ENCODE data around the gene SYT8. TPM values are rescaled to one million over a fixed set of nuclear protein-coding genes. Genes with fewer than 3 reads are reported as not detected.
A peak's percentile ranks its signal among the peaks of the same experiment; 100 is the strongest.

The SYT8 gene
- total RNA-seq, 1 donor from 2014 or later = not detected

- Mint-ChIP-seq H3K4me3 (no peak overlapping the region), H3K4me1 (ENCODE audit: low read depth) (peaks cover 63% of the 10 kb centered on the region), H3K27me3 (ENCODE audit: insufficient read depth) (peaks cover 2% of the 10 kb centered on the region), H3K27ac (peak overlapping the region; percentile 56), H3K36me3 (ENCODE audit: low read depth) (no peaks in the 10 kb centered on the region), H3K9me3 (no peaks in the 10 kb centered on the region)
- no peak for DNase-seq (ENCODE audit: low spot score)
- intact Hi-C loops (cut with micrococcal nuclease) = no loop called here
These were observed 11.7 kb downstream of the SYT8 start for GRCh38 chr11:1846453-1846932.

- Mint-ChIP-seq H3K4me3 (no peak overlapping the region), H3K9me3 (no peaks in the 10 kb centered on the region), H3K27ac (peak overlapping the region; percentile 62), H3K36me3 (ENCODE audit: low read depth) (no peaks in the 10 kb centered on the region), H3K4me1 (ENCODE audit: low read depth) (peaks cover 70% of the 10 kb centered on the region), H3K27me3 (ENCODE audit: insufficient read depth) (peaks cover 2% of the 10 kb centered on the region)
- no peak for DNase-seq (ENCODE audit: low spot score)
- intact Hi-C loops (cut with micrococcal nuclease) = no loop called here
These were observed 12.4 kb downstream of the SYT8 start for GRCh38 chr11:1847006-1847735.

GRCh38 chr11:1847926-1848639 lies 13.3 kb downstream of the SYT8 start:
- Mint-ChIP-seq H3K27ac (peak overlapping the region; percentile 46), H3K4me1 (ENCODE audit: low read depth) (peaks cover 78% of the 10 kb centered on the region), H3K36me3 (ENCODE audit: low read depth) (peaks cover 3% of the 10 kb centered on the region), H3K9me3 (no peaks in the 10 kb centered on the region), H3K27me3 (ENCODE audit: insufficient read depth) (peaks cover 2% of the 10 kb centered on the region), H3K4me3 (no peak overlapping the region)
- intact Hi-C loops (cut with micrococcal nuclease) = no loop called here
- no peak for DNase-seq (ENCODE audit: low spot score)

- no peak for DNase-seq (ENCODE audit: low spot score)
- Mint-ChIP-seq H3K36me3 (ENCODE audit: low read depth) (peaks cover 3% of the 10 kb centered on the region), H3K4me1 (ENCODE audit: low read depth) (peaks cover 78% of the 10 kb centered on the region), H3K4me3 (no peak overlapping the region), H3K9me3 (no peaks in the 10 kb centered on the region), H3K27ac (peak overlapping the region; percentile 6), H3K27me3 (ENCODE audit: insufficient read depth) (peaks cover 2% of the 10 kb centered on the region)
- intact Hi-C loops (cut with micrococcal nuclease) = no loop called here
These were observed 14.0 kb downstream of the SYT8 start for GRCh38 chr11:1848640-1849430.

- Mint-ChIP-seq H3K4me3 (peak overlapping the region; percentile 98), H3K27me3 (ENCODE audit: insufficient read depth) (peaks cover 2% of the 10 kb centered on the region), H3K4me1 (ENCODE audit: low read depth) (peaks cover 61% of the 10 kb centered on the region), H3K27ac (peak overlapping the region; percentile 99), H3K36me3 (ENCODE audit: low read depth) (peaks cover 7% of the 10 kb centered on the region), H3K9me3 (no peaks in the 10 kb centered on the region)
- intact Hi-C loops (cut with micrococcal nuclease) = loop anchor here (1.0 to 10.0 kb wide), 8 partner anchors 13 to 1143 kb away; partner anchors contain the start of genes CD81, CTSD, NAP1L4 and TNNI2
- DNase-seq (ENCODE audit: low spot score) = no peak
These were observed 16.8 kb downstream of the SYT8 start for GRCh38 chr11:1851468-1852180.

- Mint-ChIP-seq H3K36me3 (ENCODE audit: low read depth) (peaks cover 7% of the 10 kb centered on the region), H3K4me1 (ENCODE audit: low read depth) (peaks cover 55% of the 10 kb centered on the region)
- intact Hi-C loops (cut with micrococcal nuclease) = loop anchor here (1.0 to 10.0 kb wide), 7 partner anchors 14 to 1142 kb away; partner anchors contain the start of genes CD81, CTSD, NAP1L4 and TNNI2
These were observed 17.6 kb downstream of the SYT8 start for GRCh38 chr11:1852271-1852876.

GRCh38 chr11:1852877-1853276 lies 18.1 kb downstream of the SYT8 start, which contains the start of gene LSP1:
LSP1 (plus strand) TSS chr11:1853084; CDS start chr11:1853145, 61 bp downstream.
- Mint-ChIP-seq H3K36me3 (ENCODE audit: low read depth) (peaks cover 7% of the 10 kb centered on the region), H3K27ac (peak within 1 kb of the TSS; percentile 99), H3K4me3 (peak within 1 kb of the TSS; percentile 98), H3K27me3 (ENCODE audit: insufficient read depth) (no peaks in the 10 kb centered on the region), H3K4me1 (ENCODE audit: low read depth) (peaks cover 53% of the 10 kb centered on the region), H3K9me3 (no peaks in the 10 kb centered on the region)
- peak; percentile 84 for DNase-seq (ENCODE audit: low spot score)
- intact Hi-C loops (cut with micrococcal nuclease) = loop anchor here (1.0 to 10.0 kb wide), 7 partner anchors 14 to 1142 kb away; partner anchors contain the start of genes CD81, CTSD, NAP1L4 and TNNI2

More at GRCh38 chr11:1852271-1852876, 17.6 kb downstream of the SYT8 start:
- Mint-ChIP-seq H3K4me3 (peak overlapping the region; percentile 98), H3K27ac (peak overlapping the region; percentile 99), H3K9me3 (no peaks in the 10 kb centered on the region), H3K27me3 (ENCODE audit: insufficient read depth) (peaks cover 2% of the 10 kb centered on the region)
- DNase-seq (ENCODE audit: low spot score) = no peak

- intact Hi-C loops (cut with micrococcal nuclease) = loop anchor here (2.0 to 10.0 kb wide), 8 partner anchors 15 to 1141 kb away; partner anchors contain the start of genes CD81, CTSD, NAP1L4 and TNNI2
- no peak for DNase-seq (ENCODE audit: low spot score)
- Mint-ChIP-seq H3K9me3 (no peaks in the 10 kb centered on the region), H3K27ac (peak overlapping the region; percentile 99), H3K36me3 (ENCODE audit: low read depth) (peaks cover 7% of the 10 kb centered on the region), H3K4me1 (ENCODE audit: low read depth) (peaks cover 53% of the 10 kb centered on the region), H3K27me3 (ENCODE audit: insufficient read depth) (no peaks in the 10 kb centered on the region), H3K4me3 (peak overlapping the region; percentile 98)
These were observed 18.8 kb downstream of the SYT8 start for GRCh38 chr11:1853376-1854131.

GRCh38 chr11:1854132-1854948 lies 19.6 kb downstream of the SYT8 start:
- peak overlapping the region; percentile 98 for H3K4me3 Mint-ChIP-seq
- intact Hi-C loops (cut with micrococcal nuclease) = loop anchor here (2.0 to 10.0 kb wide), 6 partner anchors 16 to 1140 kb away; partner anchors contain the start of genes CD81, NAP1L4 and TSSC4
- peaks cover 7% of the 10 kb centered on the region for H3K36me3 Mint-ChIP-seq (ENCODE audit: low read depth)
- peaks cover 46% of the 10 kb centered on the region for H3K4me1 Mint-ChIP-seq (ENCODE audit: low read depth)
- H3K9me3 Mint-ChIP-seq = no peaks in the 10 kb centered on the region
- DNase-seq (ENCODE audit: low spot score) = no peak
- H3K27me3 Mint-ChIP-seq (ENCODE audit: insufficient read depth) = no peaks in the 10 kb centered on the region
- H3K27ac Mint-ChIP-seq = peak overlapping the region; percentile 99
